ENCODE data around the gene CFAP68. TPM values are rescaled to one million over a fixed set of nuclear protein-coding genes. Genes with fewer than 3 reads are reported as not detected.

The CFAP68 gene
- total RNA-seq, 4 donors from 2014 or later, result 19.4 to 30.9 (median 24.6) TPM

DNA sequence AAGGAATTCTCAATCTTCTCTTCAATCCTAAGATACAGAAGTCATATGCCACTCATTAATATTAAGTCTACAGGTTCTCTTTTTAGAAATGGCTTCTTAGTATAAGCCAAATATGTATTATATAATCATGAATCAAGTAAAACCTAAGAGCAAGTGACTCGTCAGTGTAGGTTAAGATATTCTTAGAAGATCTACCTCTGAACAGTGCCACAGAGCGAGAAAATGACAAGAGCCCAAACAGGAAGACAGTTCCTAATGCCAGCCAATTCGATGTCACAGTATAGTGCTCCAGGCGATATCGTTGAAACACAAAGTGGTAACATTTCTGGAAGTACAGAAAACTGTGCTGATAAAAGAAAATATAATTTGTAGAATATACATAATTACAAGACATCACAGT is 41.3 kb upstream of the CFAP68 start:
- TF ChIP-seq, protein P1, sequence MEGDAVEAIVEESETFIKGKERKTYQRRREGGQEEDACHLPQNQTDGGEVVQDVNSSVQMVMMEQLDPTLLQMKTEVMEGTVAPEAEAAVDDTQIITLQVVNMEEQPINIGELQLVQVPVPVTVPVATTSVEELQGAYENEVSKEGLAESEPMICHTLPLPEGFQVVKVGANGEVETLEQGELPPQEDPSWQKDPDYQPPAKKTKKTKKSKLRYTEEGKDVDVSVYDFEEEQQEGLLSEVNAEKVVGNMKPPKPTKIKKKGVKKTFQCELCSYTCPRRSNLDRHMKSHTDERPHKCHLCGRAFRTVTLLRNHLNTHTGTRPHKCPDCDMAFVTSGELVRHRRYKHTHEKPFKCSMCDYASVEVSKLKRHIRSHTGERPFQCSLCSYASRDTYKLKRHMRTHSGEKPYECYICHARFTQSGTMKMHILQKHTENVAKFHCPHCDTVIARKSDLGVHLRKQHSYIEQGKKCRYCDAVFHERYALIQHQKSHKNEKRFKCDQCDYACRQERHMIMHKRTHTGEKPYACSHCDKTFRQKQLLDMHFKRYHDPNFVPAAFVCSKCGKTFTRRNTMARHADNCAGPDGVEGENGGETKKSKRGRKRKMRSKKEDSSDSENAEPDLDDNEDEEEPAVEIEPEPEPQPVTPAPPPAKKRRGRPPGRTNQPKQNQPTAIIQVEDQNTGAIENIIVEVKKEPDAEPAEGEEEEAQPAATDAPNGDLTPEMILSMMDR (IDR thresholded peaks at IDR 0.05; ENCODE audit: low read depth), result no peak

DNA sequence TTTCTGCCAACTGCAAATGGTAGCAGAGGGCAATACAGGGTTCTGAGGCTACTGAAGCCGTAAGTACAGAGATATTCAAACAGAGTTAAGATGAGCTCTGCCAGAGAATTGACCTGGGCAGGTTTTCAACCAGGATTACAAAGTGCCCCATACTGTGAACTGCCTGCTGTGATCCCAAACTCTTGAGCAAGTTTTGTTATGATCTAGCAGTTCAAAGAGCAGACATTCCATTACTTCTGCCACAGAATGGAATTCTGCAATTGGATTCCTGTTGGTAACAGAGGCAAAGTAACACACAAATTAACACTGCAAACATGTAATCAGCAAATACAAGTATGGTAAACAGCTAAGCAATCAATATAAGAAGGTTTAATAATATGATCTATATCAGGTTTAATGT is 39.2 kb upstream of the CFAP68 start:
- TF ChIP-seq, protein P1 (IDR thresholded peaks at IDR 0.05; ENCODE audit: low read depth), result no peak

GRCh38 chr11:111841370-111842053 is 37.8 kb upstream of the CFAP68 start:
- TF ChIP-seq, protein P1 (IDR thresholded peaks at IDR 0.05; ENCODE audit: low read depth), result no peak

GRCh38 chr11:111843661-111844060 is 35.7 kb upstream of the CFAP68 start:
- TF ChIP-seq, protein P1 (IDR thresholded peaks at IDR 0.05; ENCODE audit: low read depth), result no peak

DNA sequence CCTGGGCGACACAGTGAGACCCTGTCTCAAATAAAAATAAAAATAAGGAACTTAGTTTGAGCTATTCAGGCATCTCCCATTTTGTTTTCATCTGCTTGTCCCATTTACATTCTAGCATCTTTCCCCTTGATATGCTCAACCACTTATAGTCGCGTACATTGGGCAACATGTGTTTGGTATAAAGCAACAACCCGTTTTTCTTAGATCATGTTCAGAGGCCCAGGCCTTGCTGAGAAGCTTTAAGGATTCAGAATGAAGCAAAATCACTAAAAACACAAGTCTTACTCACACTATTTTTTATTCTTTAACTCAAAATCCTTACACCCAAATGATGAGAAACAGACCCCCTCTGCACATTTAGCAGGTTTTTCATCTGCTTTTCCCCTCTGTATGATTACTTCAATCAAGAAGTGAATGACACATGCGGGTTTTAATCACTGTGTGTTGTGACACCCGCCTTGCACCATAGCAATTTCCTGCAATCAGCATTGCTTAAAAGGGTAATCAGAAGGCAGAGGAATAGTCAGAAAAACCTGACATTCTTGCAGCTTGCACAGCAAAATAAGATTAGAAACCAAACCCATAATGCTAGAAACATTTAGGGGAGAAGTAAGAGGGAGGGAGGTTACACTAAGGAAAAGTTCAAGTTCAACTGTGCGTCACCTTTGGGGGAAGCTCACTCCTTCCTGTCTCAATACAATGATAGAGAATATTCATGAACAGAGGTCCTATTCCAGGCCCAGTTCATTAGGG is 33.9 kb upstream of the CFAP68 start:
- TF ChIP-seq, protein P1 (IDR thresholded peaks at IDR 0.05; ENCODE audit: low read depth), result no peak

DNA sequence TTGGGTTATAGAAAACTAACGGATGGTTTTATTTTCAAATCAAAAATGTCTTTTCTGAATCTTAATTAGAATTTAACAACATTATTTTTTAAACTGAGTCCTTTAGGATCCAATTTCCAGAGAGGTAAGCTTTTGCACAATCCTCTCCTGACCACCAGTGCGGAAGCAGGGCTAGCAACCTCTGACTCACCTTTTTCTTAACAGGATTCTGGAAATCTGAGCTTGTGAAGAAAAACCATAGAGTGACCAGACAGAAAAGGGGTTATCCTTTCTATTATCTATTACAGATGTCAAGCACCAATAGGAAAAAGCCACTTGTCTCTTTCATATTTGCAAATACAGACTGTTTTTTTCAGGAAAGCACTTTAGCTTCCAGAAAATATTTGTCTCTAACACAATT is 33.3 kb upstream of the CFAP68 start:
- TF ChIP-seq, protein P1 (IDR thresholded peaks at IDR 0.05; ENCODE audit: low read depth), result no peak

GRCh38 chr11:111846636-111847035 is 32.7 kb upstream of the CFAP68 start:
- TF ChIP-seq, protein P1 (IDR thresholded peaks at IDR 0.05; ENCODE audit: low read depth), result no peak

Measured in subcutaneous adipose tissue (tissue), 4 donors.